ENCODE results near the gene RMND1.

The RMND1 gene

DNA sequence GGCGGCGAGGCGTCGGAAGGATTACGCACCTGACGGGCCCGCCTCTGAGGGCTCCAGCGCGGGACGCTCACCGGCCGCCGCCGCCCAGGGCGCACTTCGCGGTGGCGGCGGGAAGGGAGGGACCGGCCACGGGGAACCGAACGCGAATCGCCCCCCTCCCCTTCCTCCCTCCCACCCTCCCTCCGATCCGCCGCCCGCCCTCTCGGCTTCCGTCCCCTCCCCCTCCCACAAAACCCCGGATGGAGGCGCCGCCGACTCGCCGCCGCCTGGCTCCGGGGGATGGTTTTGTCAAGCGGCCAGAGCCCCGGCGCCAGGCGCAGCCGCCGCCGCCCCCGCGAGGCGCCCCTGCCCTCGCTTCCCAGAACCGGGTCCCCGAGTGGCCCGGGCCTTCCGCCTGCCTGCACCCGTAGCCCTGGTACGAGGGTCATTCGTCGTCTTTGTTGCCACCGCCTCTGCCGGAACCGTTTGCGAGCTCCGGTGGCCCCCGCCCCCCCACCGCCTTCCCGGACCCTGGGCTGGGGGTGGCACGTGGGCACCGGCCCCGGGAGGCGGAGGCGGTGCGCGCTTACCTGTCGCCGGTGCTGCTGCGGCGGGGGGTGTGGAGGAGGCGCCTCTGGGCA is 61.0 kb downstream of the RMND1 start:
- peaks cover 68% of the 10 kb centered on the region for H3K36me3 ChIP-seq (ENCODE audit: control insufficient read depth, low read length)
- H3K27ac ChIP-seq (ENCODE audit: low read depth, low read length): peak overlapping the region; percentile 96
- TF ChIP-seq, protein P1, sequence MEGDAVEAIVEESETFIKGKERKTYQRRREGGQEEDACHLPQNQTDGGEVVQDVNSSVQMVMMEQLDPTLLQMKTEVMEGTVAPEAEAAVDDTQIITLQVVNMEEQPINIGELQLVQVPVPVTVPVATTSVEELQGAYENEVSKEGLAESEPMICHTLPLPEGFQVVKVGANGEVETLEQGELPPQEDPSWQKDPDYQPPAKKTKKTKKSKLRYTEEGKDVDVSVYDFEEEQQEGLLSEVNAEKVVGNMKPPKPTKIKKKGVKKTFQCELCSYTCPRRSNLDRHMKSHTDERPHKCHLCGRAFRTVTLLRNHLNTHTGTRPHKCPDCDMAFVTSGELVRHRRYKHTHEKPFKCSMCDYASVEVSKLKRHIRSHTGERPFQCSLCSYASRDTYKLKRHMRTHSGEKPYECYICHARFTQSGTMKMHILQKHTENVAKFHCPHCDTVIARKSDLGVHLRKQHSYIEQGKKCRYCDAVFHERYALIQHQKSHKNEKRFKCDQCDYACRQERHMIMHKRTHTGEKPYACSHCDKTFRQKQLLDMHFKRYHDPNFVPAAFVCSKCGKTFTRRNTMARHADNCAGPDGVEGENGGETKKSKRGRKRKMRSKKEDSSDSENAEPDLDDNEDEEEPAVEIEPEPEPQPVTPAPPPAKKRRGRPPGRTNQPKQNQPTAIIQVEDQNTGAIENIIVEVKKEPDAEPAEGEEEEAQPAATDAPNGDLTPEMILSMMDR (IDR thresholded peaks at IDR 0.05; ENCODE audit: low read depth, low read length, poor library complexity, severe bottlenecking): no peak
- no peak for TF ChIP-seq EZH2phosphoT487 (IDR thresholded peaks at IDR 0.05; ENCODE audit: borderline replicate concordance, low read length)
- peaks cover 87% of the 10 kb centered on the region for H3K79me2 ChIP-seq (ENCODE audit: control insufficient read depth, low read length)
- H3K9me2 ChIP-seq (replicated peaks; ENCODE audit: control insufficient read depth, low read length): no peaks in the 10 kb centered on the region
- peaks cover 19% of the 10 kb centered on the region; the same call in 1 of the 2 replicates for H4K20me1 ChIP-seq (ENCODE audit: control insufficient read depth, insufficient read depth, low read depth, low read length)
- no peaks in the 10 kb centered on the region for H3K9me3 ChIP-seq (ENCODE audit: control insufficient read depth, insufficient read depth, low read length)
- peak overlapping the region; percentile 69 for H3K4me2 ChIP-seq (ENCODE audit: low read length)
- H3K4me1 ChIP-seq (ENCODE audit: control insufficient read depth, low read length): peaks cover 46% of the 10 kb centered on the region
- no peaks in the 10 kb centered on the region for H3K27me3 ChIP-seq (ENCODE audit: control insufficient read depth, low read length)
- peak overlapping the region; percentile 80 for H3K4me3 ChIP-seq (ENCODE audit: low read length)
- peaks cover 23% of the 10 kb centered on the region for H3F3A ChIP-seq (ENCODE audit: control insufficient read depth, insufficient read depth)

- Histone ChIP-seq H3K9me3 (ENCODE audit: control insufficient read depth, insufficient read depth, low read length) (no peaks in the 10 kb centered on the region), H3K4me3 (ENCODE audit: low read length) (peak overlapping the region; percentile 80), H3K4me1 (ENCODE audit: control insufficient read depth, low read length) (peaks cover 42% of the 10 kb centered on the region), H3F3A (ENCODE audit: control insufficient read depth, insufficient read depth) (peaks cover 23% of the 10 kb centered on the region), H3K27me3 (ENCODE audit: control insufficient read depth, low read length) (no peaks in the 10 kb centered on the region), H3K4me2 (ENCODE audit: low read length) (peak overlapping the region; percentile 69; the same call in 1 of the 2 replicates), H4K20me1 (ENCODE audit: control insufficient read depth, insufficient read depth, low read depth, low read length) (peaks cover 19% of the 10 kb centered on the region; the same call in 1 of the 2 replicates), H3K27ac (ENCODE audit: low read depth, low read length) (peak overlapping the region; percentile 96), H3K79me2 (ENCODE audit: control insufficient read depth, low read length) (peaks cover 87% of the 10 kb centered on the region), H3K9me2 (replicated peaks; ENCODE audit: control insufficient read depth, low read length) (no peaks in the 10 kb centered on the region), H3K36me3 (ENCODE audit: control insufficient read depth, low read length) (peaks cover 70% of the 10 kb centered on the region)
- TF ChIP-seq, protein P1 (IDR thresholded peaks at IDR 0.05; ENCODE audit: low read depth, low read length, poor library complexity, severe bottlenecking): no peak
- no peak for TF ChIP-seq EZH2phosphoT487 (IDR thresholded peaks at IDR 0.05; ENCODE audit: borderline replicate concordance, low read length)
These were observed 61.6 kb downstream of the RMND1 start for GRCh38 chr6:151390276-151390850.

DNA sequence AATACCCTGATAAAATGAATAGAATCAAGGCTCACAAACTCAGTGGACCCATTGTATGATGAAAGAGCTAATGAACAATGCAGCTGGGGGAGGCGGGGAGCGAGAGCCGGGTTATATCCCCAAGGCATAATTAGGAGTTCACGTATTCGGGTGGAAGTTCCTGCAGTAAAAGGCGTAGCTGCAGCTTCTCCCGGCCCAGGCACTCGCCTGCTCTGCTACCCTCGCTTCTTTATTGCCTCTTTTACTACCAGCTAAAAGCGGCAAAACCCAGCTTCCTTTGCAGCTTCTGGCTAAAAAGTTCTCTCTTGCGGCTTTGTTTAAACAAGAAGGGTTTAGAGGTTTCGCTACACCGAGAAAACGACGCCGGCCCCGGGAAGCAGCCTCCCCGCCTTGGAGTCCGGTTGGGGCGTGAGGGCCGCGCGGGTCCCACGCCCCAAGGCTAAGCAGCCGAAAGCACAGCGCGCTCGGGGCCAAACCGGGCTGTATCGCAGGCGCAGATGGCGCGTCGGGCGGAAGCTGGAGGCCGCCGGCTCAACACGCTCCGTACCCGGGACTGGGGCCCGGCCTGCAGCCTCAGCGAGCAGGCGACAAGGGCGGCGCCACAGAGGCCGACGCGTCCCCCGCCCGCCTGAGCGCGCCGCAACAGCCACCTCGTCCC is 62.2 kb downstream of the RMND1 start:
- Histone ChIP-seq H3K27me3 (ENCODE audit: control insufficient read depth, low read length) (no peaks in the 10 kb centered on the region), H3K4me2 (ENCODE audit: low read length) (peak overlapping the region; percentile 64), H3K9me3 (ENCODE audit: control insufficient read depth, insufficient read depth, low read length) (no peaks in the 10 kb centered on the region), H3K27ac (ENCODE audit: low read depth, low read length) (peak overlapping the region; percentile 96), H4K20me1 (ENCODE audit: control insufficient read depth, insufficient read depth, low read depth, low read length) (peaks cover 19% of the 10 kb centered on the region; the same call in 1 of the 2 replicates), H3K4me3 (ENCODE audit: low read length) (peak overlapping the region; percentile 80), H3F3A (ENCODE audit: control insufficient read depth, insufficient read depth) (peaks cover 23% of the 10 kb centered on the region), H3K9me2 (replicated peaks; ENCODE audit: control insufficient read depth, low read length) (no peaks in the 10 kb centered on the region), H3K36me3 (ENCODE audit: control insufficient read depth, low read length) (peaks cover 70% of the 10 kb centered on the region), H3K79me2 (ENCODE audit: control insufficient read depth, low read length) (peaks cover 87% of the 10 kb centered on the region), H3K4me1 (ENCODE audit: control insufficient read depth, low read length) (peaks cover 35% of the 10 kb centered on the region)
- no peak for TF ChIP-seq EZH2phosphoT487 (IDR thresholded peaks at IDR 0.05; ENCODE audit: borderline replicate concordance, low read length)
- TF ChIP-seq, protein P1 (IDR thresholded peaks at IDR 0.05; ENCODE audit: low read depth, low read length, poor library complexity, severe bottlenecking): no peak

Measured in DOHH2 (cell line).